Hepatocyte (in vitro differentiated cells): Measurements from ENCODE around the gene SUN2. TPM values are rescaled to one million over a fixed set of nuclear protein-coding genes. Genes with fewer than 3 reads are reported as not detected.

Source experiments
- DNase-seq: peaks from one replicate; pipeline ENCODE4 v3.0.0-alpha.2; 2016; ENCODE audit warnings: low spot score
- H2AFZ ChIP-seq: fragments of 200-600 bp; sonication (generic); 2 replicates; pipeline ENCODE4 v1.6.0; 2016; ENCODE audit warnings: antibody characterized with exemption, mild to moderate bottlenecking
- H3K27ac ChIP-seq: fragments of 200-600 bp; sonication (generic); 2 replicates; pipeline ENCODE4 v1.5.1; 2016; ENCODE audit warnings: mild to moderate bottlenecking
- H3K27me3 ChIP-seq: fragments of 200-600 bp; sonication (generic); 2 replicates; pipeline ENCODE4 v1.6.1; 2016
- H3K36me3 ChIP-seq: fragments of 200-600 bp; sonication (generic); replicated peaks from 2 replicates; pipeline ENCODE4 v1.5.1; 2016; ENCODE audit warnings: low read depth; ENCODE audit not compliant: insufficient read depth
- H3K4me1 ChIP-seq: fragments of 200-600 bp; sonication (generic); 2 replicates; pipeline ENCODE4 v1.5.1; 2016; ENCODE audit warnings: mild to moderate bottlenecking, moderate library complexity; ENCODE audit not compliant: insufficient read depth
- H3K4me2 ChIP-seq: fragments of 200-600 bp; sonication (generic); 2 replicates; pipeline ENCODE4 v1.6.0; 2016
- H3K4me3 ChIP-seq: fragments of 200-600 bp; sonication (generic); 2 replicates; pipeline ENCODE4 v1.5.1; 2016; ENCODE audit warnings: mild to moderate bottlenecking
- H3K79me2 ChIP-seq: fragments of 200-600 bp; sonication (generic); 2 replicates; pipeline ENCODE4 v1.6.0; 2017; ENCODE audit warnings: mild to moderate bottlenecking
- H3K9me2 ChIP-seq: fragments of 200-600 bp; sonication (generic); replicated peaks from 2 replicates; pipeline ENCODE4 v1.6.0; 2017; ENCODE audit warnings: mild to moderate bottlenecking; ENCODE audit not compliant: insufficient read depth
- H3K9me3 ChIP-seq: fragments of 200-600 bp; sonication (generic); 2 replicates; pipeline ENCODE4 v1.5.1; 2016; ENCODE audit warnings: low read depth, mild to moderate bottlenecking
- H4K20me1 ChIP-seq: fragments of 200-600 bp; sonication (generic); 2 replicates; pipeline ENCODE4 v1.6.0; 2016; ENCODE audit warnings: mild to moderate bottlenecking; ENCODE audit not compliant: insufficient read depth, poor library complexity, severe bottlenecking
- CTCF ChIP-seq: fragments of 200-600 bp; sonication (generic); IDR thresholded peaks from 2 replicates; pipeline ENCODE4 v1.5.1; 2016; ENCODE audit warnings: antibody characterized with exemption, mild to moderate bottlenecking; ENCODE audit not compliant: poor library complexity
- EZH2 ChIP-seq: fragments of 200-600 bp; sonication (generic); IDR thresholded peaks from 2 replicates; pipeline ENCODE4 v1.6.1; 2016; ENCODE audit warnings: antibody characterized with exemption, mild to moderate bottlenecking, borderline replicate concordance
- EZH2phosphoT487 ChIP-seq: fragments of 200-600 bp; sonication (generic); IDR thresholded peaks from one replicate; pipeline ENCODE4 v1.6.1; 2018; ENCODE audit warnings: antibody characterized with exemption, mild to moderate bottlenecking, low read depth, moderate library complexity; ENCODE audit not compliant: unreplicated experiment, severe bottlenecking
- WGBS: methylation state at CpG from one replicate; pipeline ENCODE4 v1.1.6; 2016; ENCODE audit warnings: low lambda C conversion rate; ENCODE audit errors: missing lambda C conversion rate; 5-methylcytosine and 5-hydroxymethylcytosine counted together
- polyA plus RNA-seq: library from polyadenylated mRNA; unstranded; fragments of >200 nt; fragmentation: Nextera tagmentation; extraction: Ambion mirVana; gene quantifications from 2 replicates; pipeline ENCODE4 v1.2.1, GENCODE V29; 2016
- total RNA-seq: library from RNA; depleted of rRNA; stranded (reverse); fragments of >200 nt; gene quantifications from 2 replicates; pipeline ENCODE4 v1.2.3, GENCODE V29; 2014

SUN2 gene
- total and polyA plus RNA-seq, 2 experiments from 2014 or later: 56.1 to 70.8 TPM

- Histone ChIP-seq H2AFZ (no peak overlapping the region), H3K27ac (no peak overlapping the region), H3K4me3 (no peak overlapping the region), H3K36me3 (no peaks in the 10 kb centered on the region), H3K4me1 (no peaks in the 10 kb centered on the region), H3K9me3 (no peaks in the 10 kb centered on the region), H3K9me2 (no peaks in the 10 kb centered on the region), H4K20me1 (no peaks in the 10 kb centered on the region), H3K27me3 (no peaks in the 10 kb centered on the region), H3K4me2 (no peak overlapping the region), H3K79me2 (no peaks in the 10 kb centered on the region)
- no peak for TF ChIP-seq CTCF
- no peak for TF ChIP-seq EZH2phosphoT487
- no peak for TF ChIP-seq EZH2
- WGBS: 83% methylated on average over 6 of the region's 6 CpGs
- DNase-seq: no peak
Observed at GRCh38 chr22:38731703-38732161, 24.1 kb downstream of the SUN2 start.

GRCh38 chr22:38730411-38730871, 25.4 kb downstream of the SUN2 start:
- H3K27ac ChIP-seq: no peak overlapping the region
- TF ChIP-seq EZH2 (no peak), CTCF (no peak), EZH2phosphoT487 (no peak)
- no peaks in the 10 kb centered on the region for H3K9me2 ChIP-seq
- H3K79me2 ChIP-seq: no peaks in the 10 kb centered on the region
- no peaks in the 10 kb centered on the region for H3K27me3 ChIP-seq
- H4K20me1 ChIP-seq: no peaks in the 10 kb centered on the region
- H3K4me3 ChIP-seq: no peak overlapping the region
- WGBS: 98% methylated on average over 13 of the region's 13 CpGs
- H3K4me1 ChIP-seq: no peaks in the 10 kb centered on the region
- DNase-seq: no peak
- H3K36me3 ChIP-seq: no peaks in the 10 kb centered on the region
- no peak overlapping the region for H2AFZ ChIP-seq
- H3K9me3 ChIP-seq: no peaks in the 10 kb centered on the region
- H3K4me2 ChIP-seq: no peak overlapping the region

- H3K4me2 ChIP-seq: no peak overlapping the region
- H2AFZ ChIP-seq: no peak overlapping the region
- H3K4me3 ChIP-seq: no peak overlapping the region
- H3K36me3 ChIP-seq: no peaks in the 10 kb centered on the region
- no peaks in the 10 kb centered on the region for H3K4me1 ChIP-seq
- H3K9me2 ChIP-seq: no peaks in the 10 kb centered on the region
- no peaks in the 10 kb centered on the region for H4K20me1 ChIP-seq
- H3K27ac ChIP-seq: no peak overlapping the region
- 96% methylated on average over 6 of the region's 6 CpGs for WGBS
- H3K9me3 ChIP-seq: no peaks in the 10 kb centered on the region
- H3K27me3 ChIP-seq: no peaks in the 10 kb centered on the region
- TF ChIP-seq EZH2phosphoT487 (no peak), EZH2 (no peak)
- DNase-seq: no peak
- H3K79me2 ChIP-seq: no peaks in the 10 kb centered on the region
Observed at GRCh38 chr22:38729946-38730345, 25.9 kb downstream of the SUN2 start.

- H3K27ac ChIP-seq: no peak overlapping the region
- no peaks in the 10 kb centered on the region for H3K4me1 ChIP-seq
- no peak overlapping the region for H3K4me2 ChIP-seq
- H3K4me3 ChIP-seq: no peak overlapping the region
- no peaks in the 10 kb centered on the region for H3K79me2 ChIP-seq
- H3K9me2 ChIP-seq: no peaks in the 10 kb centered on the region
- H3K9me3 ChIP-seq: no peaks in the 10 kb centered on the region
- no peaks in the 10 kb centered on the region for H3K36me3 ChIP-seq
- DNase-seq: no peak
- no peak overlapping the region for H2AFZ ChIP-seq
- 98% methylated on average over 18 of the region's 18 CpGs for WGBS
- TF ChIP-seq EZH2phosphoT487 (no peak), EZH2 (no peak), CTCF (no peak)
- H3K27me3 ChIP-seq: no peaks in the 10 kb centered on the region
- H4K20me1 ChIP-seq: no peaks in the 10 kb centered on the region
Observed at GRCh38 chr22:38728871-38729796, 26.7 kb downstream of the SUN2 start.
